Upper lobe of right lung (tissue), 1 donor: Measurements from ENCODE around the gene UQCC2. TPM values are rescaled to one million over a fixed set of nuclear protein-coding genes. Genes with fewer than 3 reads are reported as not detected.
A peak's percentile ranks its signal among the peaks of the same experiment; 100 is the strongest.

Experiments used
- ATAC-seq: fragments of 200-7000 bp; cut with Tn5 transposase; one replicate; pipeline ENCODE4 v1.9.1; 2020; ENCODE audit warnings: mild to moderate bottlenecking, moderate library complexity
- DNase-seq: peaks from one replicate; pipeline ENCODE4 v3.0.0-alpha.2; 2020
- H3K27ac ChIP-seq: fragments of 200-600 bp; one replicate; pipeline ENCODE4 v1.8.0; 2022
- H3K27me3 ChIP-seq: fragments of 200-600 bp; one replicate; pipeline ENCODE4 v1.8.0; 2022; ENCODE audit warnings: mild to moderate bottlenecking
- H3K36me3 ChIP-seq: fragments of 200-600 bp; one replicate; pipeline ENCODE4 v1.8.0; 2022
- H3K4me1 ChIP-seq: fragments of 200-600 bp; one replicate; pipeline ENCODE4 v1.8.0; 2022
- H3K4me3 ChIP-seq: fragments of 200-600 bp; one replicate; pipeline ENCODE4 v1.8.0; 2022; ENCODE audit warnings: mild to moderate bottlenecking
- H3K9me3 ChIP-seq: fragments of 200-600 bp; one replicate; pipeline ENCODE4 v1.8.0; 2022
- CTCF ChIP-seq: fragments of 200-600 bp; IDR thresholded peaks from one replicate; pipeline ENCODE4 v1.8.0; 2022; ENCODE audit warnings: antibody characterized with exemption
- intact Hi-C: fragments of 100-400 bp; cut with DNase I; formaldehyde crosslinking; loops from one replicate; pipeline ENCODE4 v1.11.0; 2022
- microRNA-seq: library from miRNA; unstranded; fragments of <30 nt; microRNA quantifications from one replicate; pipeline ENCODE4 v1.2.0, GENCODE V29; 2020; ENCODE audit warnings: borderline microRNAs expressed
- total RNA-seq: library from RNA; stranded (reverse); fragmentation: NEBNext Ultra II Directional; extraction: Animal tissue kit (Norgen Biotek cat#: 25700); gene quantifications from one replicate; pipeline ENCODE4 v1.2.1, GENCODE V29; 2021
- donor health status: DM: no; HTN: yes; CAD: no; lungs with severe emphysema.

Gene UQCC2
- total RNA-seq, 1 donor from 2014 or later, result 40.6 TPM

- DNase-seq, result no peak
- H3K27me3 ChIP-seq, result no peaks in the 10 kb centered on the region
- no peaks in the 10 kb centered on the region for H3K9me3 ChIP-seq
- no peaks in the 10 kb centered on the region for H3K4me1 ChIP-seq
- H3K27ac ChIP-seq, result no peak overlapping the region
- intact Hi-C loops, result no loop called here
- no peak for TF ChIP-seq CTCF
- peaks cover 33% of the 10 kb centered on the region for H3K36me3 ChIP-seq
- ATAC-seq, result no peak
- H3K4me3 ChIP-seq, result no peak overlapping the region
These were observed 60.1 kb downstream of the UQCC2 start for GRCh38 chr6:33651403-33651802.

Small RNA genes lying within 50 kb of the gene (microRNA-seq; reads per million reads assigned to microRNA genes)
- 2.0 reads per million, percentile 7 among the genes with 10 or more reads in this experiment for gene MIR3934

Other genes with a start within 250 kb of the UQCC2 start
- 19.1 TPM for gene BAK1, start 131.4 kb downstream of the UQCC2 start, total RNA-seq
- gene ITPR3, start 90.4 kb downstream of the UQCC2 start, total RNA-seq, result 111 TPM
- 4.6 TPM for gene IP6K3, start 35.2 kb upstream of the UQCC2 start, total RNA-seq
- gene LEMD2, start 77.4 kb upstream of the UQCC2 start, total RNA-seq, result 61.5 TPM
- not detected for gene MLN, start 92.3 kb upstream of the UQCC2 start, total RNA-seq